ENCODE results near the gene WDR54.
A peak's percentile ranks its signal among the peaks of the same experiment; 100 is the strongest.

WDR54 gene

DNA sequence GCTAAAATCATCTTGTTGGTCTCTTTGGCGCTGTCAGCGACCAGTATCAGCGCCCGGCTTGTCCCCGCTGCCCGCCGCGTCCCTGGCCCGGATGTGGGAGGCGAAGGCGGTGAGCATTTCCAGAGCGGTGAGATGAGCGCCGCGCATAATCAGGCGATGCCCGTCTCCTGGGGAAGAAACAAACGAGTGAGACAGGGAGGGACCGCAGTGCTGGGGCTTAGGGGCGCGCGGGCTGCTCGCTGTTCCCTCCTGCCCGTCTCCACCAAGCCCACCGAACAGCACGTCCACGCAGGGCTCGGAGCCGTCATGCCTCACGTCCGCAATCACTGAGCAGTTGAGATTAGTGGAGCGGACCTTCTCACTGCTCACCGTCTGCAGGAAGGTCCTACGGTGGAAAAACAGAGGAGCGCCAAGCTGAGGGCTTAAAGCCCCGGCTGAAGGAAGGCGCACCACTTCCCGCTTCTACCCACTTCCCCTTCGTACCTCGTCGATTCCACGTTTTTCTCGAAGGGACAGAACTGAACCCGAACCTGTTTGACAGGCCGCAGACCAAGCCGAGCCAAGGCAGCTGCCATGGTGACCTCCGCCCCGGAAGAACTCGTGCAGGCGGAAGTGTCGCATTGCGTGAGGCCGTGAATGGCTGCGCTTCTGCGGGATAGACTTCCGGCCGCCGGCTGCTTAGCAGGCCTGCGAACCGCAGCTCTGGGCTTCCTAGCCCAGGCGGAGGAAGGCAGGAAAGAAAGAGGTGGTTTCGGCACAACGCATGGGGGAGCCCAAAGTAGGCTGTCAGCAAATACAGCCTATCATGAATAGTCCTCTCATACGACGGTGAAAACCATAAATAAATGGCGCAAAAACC is 50.8 kb downstream of the WDR54 start, which contains the start of gene MRPL53 (continued):
- TF ChIP-seq WT1 (tag by site-specific recombination; IDR thresholded peaks at IDR 0.05) (0 out of 2 replicates have a peak, but pooled peaks have one; percentile 25), ZNF423 (tag by site-specific recombination; IDR thresholded peaks at IDR 0.05) (no peak), KLF1 (tag by site-specific recombination; IDR thresholded peaks at IDR 0.05) (no peak), ZBTB49 (tag by site-specific recombination; IDR thresholded peaks at IDR 0.05; ENCODE audit: low read depth) (no peak), PRDM4 (tag by site-specific recombination; IDR thresholded peaks at IDR 0.05) (no peak), ZNF654 (tag by site-specific recombination; IDR thresholded peaks at IDR 0.05; ENCODE audit: low read depth) (no peak), MYNN (tag by site-specific recombination; IDR thresholded peaks at IDR 0.05; ENCODE audit: borderline replicate concordance) (no peak), ZNF548 (tag by site-specific recombination; IDR thresholded peaks at IDR 0.05) (no peak), ZNF792 (tag by site-specific recombination; IDR thresholded peaks at IDR 0.05) (no peak), PRDM1 (tag by site-specific recombination; IDR thresholded peaks at IDR 0.05) (no peak), GLI4 (tag by site-specific recombination; IDR thresholded peaks at IDR 0.05) (no peak; the same call in 1 of the 2 replicates), ZNF585B (tag by site-specific recombination; IDR thresholded peaks at IDR 0.05) (no peak), ZNF354C (tag by site-specific recombination; IDR thresholded peaks at IDR 0.05; ENCODE audit: borderline replicate concordance, low read depth) (no peak), ZNF169 (tag by site-specific recombination; IDR thresholded peaks at IDR 0.05) (no peak), ZNF114 (tag by site-specific recombination; IDR thresholded peaks at IDR 0.05) (no peak), ZNF549 (tag by site-specific recombination; IDR thresholded peaks at IDR 0.05) (no peak), ZBTB7A (tag by site-specific recombination; IDR thresholded peaks at IDR 0.05; ENCODE audit: low read depth) (no peak), ZNF211 (tag by site-specific recombination; IDR thresholded peaks at IDR 0.05; ENCODE audit: low read depth) (no peak), ZNF48 (tag by site-specific recombination; IDR thresholded peaks at IDR 0.05) (no peak), ZNF626 (tag by site-specific recombination; IDR thresholded peaks at IDR 0.05) (no peak), ZNF707 (tag by site-specific recombination; IDR thresholded peaks at IDR 0.05) (no peak), BCL11A (tag by site-specific recombination; IDR thresholded peaks at IDR 0.05; ENCODE audit: low read depth) (no peak), ZNF776 (tag by site-specific recombination; IDR thresholded peaks at IDR 0.05; ENCODE audit: borderline replicate concordance) (no peak), ZNF664 (tag by site-specific recombination; IDR thresholded peaks at IDR 0.05) (no peak), ZBTB20 (tag by site-specific recombination; IDR thresholded peaks at IDR 0.05) (peak; percentile 40), ZNF529 (tag by site-specific recombination; IDR thresholded peaks at IDR 0.05; ENCODE audit: insufficient replicate concordance) (no peak), ZNF768 (tag by site-specific recombination; IDR thresholded peaks at IDR 0.05) (no peak)
- TF ChIP-seq, protein P1, sequence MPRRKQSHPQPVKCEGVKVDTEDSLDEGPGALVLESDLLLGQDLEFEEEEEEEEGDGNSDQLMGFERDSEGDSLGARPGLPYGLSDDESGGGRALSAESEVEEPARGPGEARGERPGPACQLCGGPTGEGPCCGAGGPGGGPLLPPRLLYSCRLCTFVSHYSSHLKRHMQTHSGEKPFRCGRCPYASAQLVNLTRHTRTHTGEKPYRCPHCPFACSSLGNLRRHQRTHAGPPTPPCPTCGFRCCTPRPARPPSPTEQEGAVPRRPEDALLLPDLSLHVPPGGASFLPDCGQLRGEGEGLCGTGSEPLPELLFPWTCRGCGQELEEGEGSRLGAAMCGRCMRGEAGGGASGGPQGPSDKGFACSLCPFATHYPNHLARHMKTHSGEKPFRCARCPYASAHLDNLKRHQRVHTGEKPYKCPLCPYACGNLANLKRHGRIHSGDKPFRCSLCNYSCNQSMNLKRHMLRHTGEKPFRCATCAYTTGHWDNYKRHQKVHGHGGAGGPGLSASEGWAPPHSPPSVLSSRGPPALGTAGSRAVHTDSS (tag by site-specific recombination; IDR thresholded peaks at IDR 0.05): no peak
- TF ChIP-seq, protein P2, sequence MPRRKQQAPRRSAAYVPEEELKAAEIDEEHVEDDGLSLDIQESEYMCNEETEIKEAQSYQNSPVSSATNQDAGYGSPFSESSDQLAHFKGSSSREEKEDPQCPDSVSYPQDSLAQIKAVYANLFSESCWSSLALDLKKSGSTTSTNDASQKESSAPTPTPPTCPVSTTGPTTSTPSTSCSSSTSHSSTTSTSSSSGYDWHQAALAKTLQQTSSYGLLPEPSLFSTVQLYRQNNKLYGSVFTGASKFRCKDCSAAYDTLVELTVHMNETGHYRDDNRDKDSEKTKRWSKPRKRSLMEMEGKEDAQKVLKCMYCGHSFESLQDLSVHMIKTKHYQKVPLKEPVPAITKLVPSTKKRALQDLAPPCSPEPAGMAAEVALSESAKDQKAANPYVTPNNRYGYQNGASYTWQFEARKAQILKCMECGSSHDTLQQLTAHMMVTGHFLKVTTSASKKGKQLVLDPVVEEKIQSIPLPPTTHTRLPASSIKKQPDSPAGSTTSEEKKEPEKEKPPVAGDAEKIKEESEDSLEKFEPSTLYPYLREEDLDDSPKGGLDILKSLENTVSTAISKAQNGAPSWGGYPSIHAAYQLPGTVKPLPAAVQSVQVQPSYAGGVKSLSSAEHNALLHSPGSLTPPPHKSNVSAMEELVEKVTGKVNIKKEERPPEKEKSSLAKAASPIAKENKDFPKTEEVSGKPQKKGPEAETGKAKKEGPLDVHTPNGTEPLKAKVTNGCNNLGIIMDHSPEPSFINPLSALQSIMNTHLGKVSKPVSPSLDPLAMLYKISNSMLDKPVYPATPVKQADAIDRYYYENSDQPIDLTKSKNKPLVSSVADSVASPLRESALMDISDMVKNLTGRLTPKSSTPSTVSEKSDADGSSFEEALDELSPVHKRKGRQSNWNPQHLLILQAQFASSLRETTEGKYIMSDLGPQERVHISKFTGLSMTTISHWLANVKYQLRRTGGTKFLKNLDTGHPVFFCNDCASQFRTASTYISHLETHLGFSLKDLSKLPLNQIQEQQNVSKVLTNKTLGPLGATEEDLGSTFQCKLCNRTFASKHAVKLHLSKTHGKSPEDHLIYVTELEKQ (tag by site-specific recombination; IDR thresholded peaks at IDR 0.05; ENCODE audit: borderline replicate concordance): no peak
- TF ChIP-seq, protein P3, sequence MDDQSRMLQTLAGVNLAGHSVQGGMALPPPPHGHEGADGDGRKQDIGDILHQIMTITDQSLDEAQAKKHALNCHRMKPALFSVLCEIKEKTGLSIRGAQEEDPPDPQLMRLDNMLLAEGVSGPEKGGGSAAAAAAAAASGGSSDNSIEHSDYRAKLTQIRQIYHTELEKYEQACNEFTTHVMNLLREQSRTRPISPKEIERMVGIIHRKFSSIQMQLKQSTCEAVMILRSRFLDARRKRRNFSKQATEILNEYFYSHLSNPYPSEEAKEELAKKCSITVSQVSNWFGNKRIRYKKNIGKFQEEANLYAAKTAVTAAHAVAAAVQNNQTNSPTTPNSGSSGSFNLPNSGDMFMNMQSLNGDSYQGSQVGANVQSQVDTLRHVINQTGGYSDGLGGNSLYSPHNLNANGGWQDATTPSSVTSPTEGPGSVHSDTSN (CRISPR knock-in tag; IDR thresholded peaks at IDR 0.05): peak; percentile 96
